Measurements from ENCODE around the gene PALB2. TPM values are rescaled to one million over a fixed set of nuclear protein-coding genes. Genes with fewer than 3 reads are reported as not detected.

PALB2 gene
- total RNA-seq, 1 donor from 2014 or later, result 6.0 TPM

DNA sequence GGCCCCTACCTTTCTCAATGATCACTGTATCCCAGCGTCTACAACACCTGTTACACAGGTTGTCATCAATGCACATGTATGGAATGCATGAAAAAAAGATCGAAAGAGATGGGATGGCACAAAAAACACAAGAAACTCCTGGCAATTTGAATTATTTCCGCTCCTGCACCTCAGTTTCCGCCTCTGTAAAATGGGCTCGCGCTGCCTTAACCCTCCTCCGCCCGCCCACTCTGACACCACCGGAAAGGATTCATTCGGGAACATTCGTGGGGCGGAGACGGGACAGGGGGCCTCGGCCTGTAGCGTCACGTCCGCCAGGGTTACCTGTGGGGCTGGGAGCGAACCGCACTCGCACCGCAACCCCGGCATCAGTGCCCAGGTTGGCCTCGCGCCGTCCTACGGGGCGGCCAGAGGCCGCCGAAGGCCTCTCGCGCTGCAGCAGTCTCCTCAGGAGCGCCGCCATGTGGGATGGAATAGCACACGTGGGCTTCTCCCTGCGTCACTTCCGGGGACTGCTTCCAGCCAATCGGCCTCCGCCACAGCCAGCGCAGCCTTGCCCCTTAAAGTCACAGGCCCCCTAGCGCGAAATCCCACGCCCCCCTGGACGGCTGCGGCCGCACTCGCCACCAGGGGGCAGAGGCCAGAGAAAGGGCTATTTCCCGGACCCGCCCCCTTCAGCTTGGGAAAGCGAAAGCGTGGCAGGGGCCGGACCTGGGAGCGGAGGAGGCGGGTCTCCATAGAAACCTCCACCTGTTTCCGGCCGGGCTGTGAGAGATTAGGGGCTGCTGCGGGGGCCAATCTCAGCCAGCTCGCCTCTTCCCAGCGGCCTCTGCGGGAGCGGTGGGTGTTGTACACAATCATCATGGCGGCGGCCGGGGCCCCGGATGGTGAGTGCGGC is 84.0 kb downstream of the PALB2 start, which contains the start of the genes EARS2 and UBFD1:
Gene EARS2 (minus strand): TSS at position 470 of the 898 bp plus-strand sequence. CDS start 7 bp downstream, at position 463.
Gene UBFD1 (plus strand): TSS at position 847 of the 898 bp plus-strand sequence. CDS start 16 bp downstream, at position 863.
- peak; percentile 97 to 99 for DNase-seq (ENCODE audit: low read depth in 2 of 2)

DNA sequence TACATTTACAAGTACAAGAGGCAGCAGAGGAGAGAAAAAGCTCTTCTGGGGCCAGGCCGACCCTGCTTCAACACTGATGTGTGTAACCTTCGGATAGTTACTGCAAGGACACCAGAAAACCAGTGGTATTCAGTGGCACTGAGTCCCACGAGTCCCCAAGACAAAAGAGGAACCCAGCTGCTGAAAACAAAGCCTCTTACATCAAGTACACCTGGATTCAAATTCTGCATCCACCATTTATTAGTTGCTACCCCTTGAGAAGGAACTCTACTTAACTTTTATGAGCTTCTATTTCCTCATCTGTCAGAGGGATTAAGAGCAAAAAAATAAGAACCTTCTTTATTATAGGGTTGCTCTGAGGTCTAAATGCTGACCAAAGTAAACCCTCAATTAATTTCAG is 86.6 kb downstream of the PALB2 start:
- no peak for DNase-seq (ENCODE audit: low read depth in 2 of 2)

Other genes with a start within 250 kb of the PALB2 start
- gene COG7, start 188.1 kb downstream of the PALB2 start, total RNA-seq, result 7.6 and 13.7 TPM in 2 replicates
- 21.2 and 33.0 TPM in 2 replicates for gene GGA2, start 130.8 kb downstream of the PALB2 start, total RNA-seq
- 15.4 and 20.6 TPM in 2 replicates for gene EARS2, start 84.0 kb downstream of the PALB2 start, total RNA-seq
- 45.1 and 49.1 TPM in 2 replicates for gene UBFD1, start 83.6 kb downstream of the PALB2 start, total RNA-seq
- gene NDUFAB1, start 45.0 kb downstream of the PALB2 start, total RNA-seq, result 134 and 202 TPM in 2 replicates
- 51.1 and 54.0 TPM in 2 replicates for gene DCTN5, start 156 bp upstream of the PALB2 start, total RNA-seq
- 7.6 and 17.2 TPM in 2 replicates for gene PLK1, start 37.6 kb upstream of the PALB2 start, total RNA-seq
- not detected in 2 replicates for gene ERN2, start 71.9 kb upstream of the PALB2 start, total RNA-seq
- not detected in 2 replicates for gene CHP2, start 113.7 kb upstream of the PALB2 start, total RNA-seq
- gene PRKCB, start 194.7 kb upstream of the PALB2 start, total RNA-seq, result not detected in 2 replicates